ENCODE measurements around the gene ADGRA1.

Gene ADGRA1

DNA sequence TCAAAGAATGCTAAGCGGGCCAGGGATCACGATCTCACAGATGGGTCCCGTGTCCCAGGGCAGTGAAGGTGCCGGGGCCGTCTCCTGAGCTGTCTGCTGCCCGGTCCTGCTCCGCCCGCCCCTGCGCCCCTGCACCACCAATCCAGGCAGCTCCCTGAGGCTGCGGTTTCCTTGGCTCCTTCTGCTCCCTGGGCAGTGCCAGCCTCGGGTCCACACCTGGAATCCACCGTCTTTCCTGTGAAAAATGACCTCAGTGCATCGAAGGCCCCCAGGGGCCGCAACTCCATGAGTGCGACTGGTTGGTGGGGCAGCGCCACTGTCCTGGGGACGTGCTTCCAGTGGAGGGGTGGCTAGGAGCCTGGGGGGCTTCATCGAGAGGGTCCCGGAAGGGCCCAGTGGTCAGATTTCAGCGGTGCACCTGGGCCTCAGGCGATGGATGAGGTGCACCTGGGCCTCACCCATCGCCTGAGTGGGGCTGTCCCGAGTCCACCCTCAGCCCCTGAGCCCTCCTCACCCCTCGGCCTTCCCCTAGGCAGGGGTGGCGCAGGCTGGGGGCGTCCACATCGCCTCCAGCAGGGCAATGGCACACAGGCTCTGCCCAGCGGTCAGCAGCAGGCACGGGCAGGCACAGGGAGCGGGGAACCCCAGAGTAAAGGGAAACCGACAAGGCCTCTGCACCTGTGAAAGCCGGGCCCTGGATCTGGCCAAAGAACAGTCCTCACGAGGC is 27.2 kb downstream of the ADGRA1 start:
- DNase-seq = no peak

DNA sequence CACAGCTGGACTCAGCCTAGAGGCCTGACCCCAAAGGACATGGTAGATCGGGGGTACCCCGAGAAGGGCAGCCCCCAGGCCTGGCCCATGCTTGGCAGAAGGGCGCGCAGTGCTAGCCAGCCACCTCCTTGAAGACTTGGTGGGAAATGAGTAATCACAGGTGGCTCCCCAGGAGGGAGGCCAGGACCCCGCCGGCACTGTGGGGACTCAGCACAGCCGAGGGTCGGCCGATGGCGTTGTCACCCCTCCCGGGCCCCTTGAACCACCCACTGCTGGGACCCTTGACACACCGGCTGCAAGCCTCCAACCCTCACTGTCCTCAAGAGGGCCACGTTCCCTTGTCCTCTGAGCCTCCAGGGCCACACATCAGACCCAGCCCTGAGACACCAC is 27.7 kb downstream of the ADGRA1 start:
- DNase-seq = no peak

DNA sequence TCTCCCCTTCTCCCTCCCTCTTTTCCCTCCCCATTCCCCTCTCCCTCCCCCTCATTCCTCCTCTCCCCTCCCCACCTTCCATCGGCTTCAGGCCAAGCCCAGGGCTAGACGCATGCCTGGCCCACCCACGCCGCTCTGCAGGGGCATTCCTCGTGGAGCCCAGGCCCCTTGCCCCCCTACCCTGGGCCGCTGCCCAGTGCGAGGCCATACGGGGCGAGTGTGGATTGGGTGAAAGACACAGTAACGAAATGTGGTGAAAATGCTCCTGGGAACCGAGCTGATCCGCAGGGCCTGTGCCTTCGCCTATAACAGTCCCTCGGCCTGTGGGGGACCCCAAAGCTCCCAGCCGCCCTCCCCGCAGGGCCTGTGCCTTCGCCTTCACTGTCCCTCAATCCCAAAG is 28.3 kb downstream of the ADGRA1 start:
- DNase-seq = no peak

DNA sequence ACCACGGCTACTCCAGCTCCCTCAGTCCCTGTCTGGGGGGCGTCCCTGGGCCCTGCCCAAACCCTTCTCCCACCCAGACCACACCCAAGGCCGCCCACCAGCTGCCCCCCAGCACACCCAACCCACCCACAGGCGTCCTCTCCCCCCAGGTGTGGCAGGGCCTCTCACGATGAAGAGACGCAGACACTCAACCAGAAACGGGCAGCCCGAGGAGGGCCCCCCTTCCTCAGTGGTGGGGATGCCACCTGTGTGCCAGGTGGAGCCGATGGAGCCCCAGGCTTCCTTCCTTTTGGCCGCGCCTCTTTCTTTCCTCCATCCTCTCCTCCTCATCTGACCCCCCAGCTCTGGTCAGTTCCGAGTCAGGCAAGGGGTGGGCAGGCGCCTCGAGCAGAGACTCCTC is 28.7 kb downstream of the ADGRA1 start:
- DNase-seq = no peak

DNA sequence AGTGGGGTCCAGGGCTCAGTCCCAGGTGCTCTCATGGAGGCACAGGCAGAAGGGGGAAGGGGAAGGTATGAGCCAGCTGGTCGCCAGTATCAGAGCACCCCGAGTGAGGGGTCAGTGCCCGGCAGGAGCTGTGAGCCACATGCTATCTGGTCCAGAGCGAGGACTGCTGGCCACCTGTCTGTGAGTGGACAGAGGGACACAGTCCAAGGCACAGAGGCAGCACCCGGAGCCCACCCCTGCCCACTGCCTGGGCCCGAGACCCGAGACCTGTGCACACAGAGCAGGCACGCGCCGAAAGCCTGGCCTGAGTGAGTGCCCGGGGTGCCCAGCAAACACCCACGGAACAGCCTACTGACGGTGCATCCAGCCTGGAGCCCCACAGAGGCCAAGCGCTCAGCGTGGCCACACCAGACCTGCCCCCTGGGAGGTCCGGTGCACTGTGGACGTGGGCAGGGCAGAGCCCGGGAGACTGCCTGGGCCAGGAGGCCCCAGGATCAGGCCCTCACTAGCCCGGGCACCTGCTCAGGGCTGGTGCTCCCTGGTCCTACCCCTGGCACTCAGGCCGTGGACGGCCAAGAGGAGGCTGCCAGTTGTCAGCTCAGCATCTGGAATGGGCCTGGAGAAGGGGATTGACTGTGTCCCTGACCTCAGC is 29.4 kb downstream of the ADGRA1 start:
- no peak for DNase-seq

DNA sequence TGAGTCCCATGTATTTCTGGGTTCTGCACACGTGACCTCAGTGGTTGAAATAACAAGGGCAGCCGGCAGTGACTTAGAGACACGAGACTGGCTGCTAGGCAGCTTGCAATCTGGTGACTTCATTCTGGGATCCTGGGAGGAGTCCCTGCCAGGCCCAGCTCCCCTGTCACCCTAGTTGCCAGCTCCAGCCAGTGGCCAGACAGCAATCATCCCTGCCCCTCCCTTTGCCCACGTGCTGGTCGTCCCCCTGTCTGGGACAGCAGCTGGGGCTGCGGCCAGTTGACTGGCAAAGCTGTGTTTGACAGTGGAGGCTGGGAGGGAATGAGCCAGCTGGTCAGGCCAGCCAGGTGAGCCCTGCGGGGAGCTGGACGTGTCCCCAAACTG is 30.0 kb downstream of the ADGRA1 start:
- no peak for DNase-seq

DNA sequence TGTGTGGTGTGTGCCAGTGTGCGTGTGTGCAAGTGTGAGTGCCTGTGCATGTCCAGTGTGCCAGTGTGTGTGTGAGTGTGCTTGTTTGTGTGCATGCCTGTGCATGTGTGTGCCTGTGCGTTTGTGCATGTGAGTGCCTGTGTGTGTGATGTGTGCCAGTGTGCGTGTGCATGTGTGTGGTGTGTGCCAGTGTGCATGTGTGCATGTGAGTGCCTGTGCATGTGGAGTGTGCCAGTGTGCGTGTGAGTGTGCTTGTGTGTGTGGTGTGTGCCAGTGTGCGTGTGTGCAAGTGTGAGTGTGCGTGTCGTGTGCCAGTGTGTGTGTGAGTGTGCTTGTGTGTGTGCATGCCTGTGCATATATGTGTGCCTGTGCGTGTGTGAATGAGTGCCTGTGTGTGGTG is 33.8 kb downstream of the ADGRA1 start:
- no peak for DNase-seq

DNA sequence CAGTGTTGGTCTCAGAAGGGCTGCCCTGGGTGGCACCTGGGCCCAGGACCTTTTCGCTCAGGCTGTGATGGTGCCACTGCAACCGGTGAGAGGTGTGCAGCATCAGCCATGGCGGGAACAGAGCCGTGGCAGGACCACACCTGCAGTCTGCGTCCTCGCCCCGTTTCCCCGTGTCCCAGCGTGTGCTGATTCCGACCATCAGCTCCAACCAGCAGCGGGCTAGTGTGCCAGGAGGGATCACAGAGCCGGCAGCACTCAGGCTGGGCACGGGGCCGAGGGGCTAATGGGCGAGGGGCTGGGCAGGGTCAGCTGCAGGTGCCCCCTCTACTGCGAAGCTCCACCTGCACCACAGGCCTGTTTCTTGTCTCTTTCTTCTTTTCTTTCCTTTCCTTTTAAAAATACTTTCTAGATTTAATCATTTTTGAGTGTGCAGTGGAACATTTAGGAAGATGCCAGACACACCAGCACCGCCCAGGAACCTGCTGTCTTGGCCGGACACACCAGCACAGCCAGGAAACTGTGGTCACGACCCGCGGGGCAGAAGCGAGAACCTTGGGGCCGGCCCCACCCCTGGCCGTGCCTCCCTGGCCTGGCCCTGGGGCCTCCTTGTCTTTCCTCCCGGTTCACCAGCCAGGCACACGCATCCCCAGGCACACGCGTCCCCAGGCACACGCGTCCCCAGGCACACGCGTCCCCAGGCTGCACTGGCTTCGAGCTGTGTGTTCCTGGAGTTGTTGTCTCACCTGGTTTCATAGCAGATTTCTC is 34.6 kb downstream of the ADGRA1 start:
- no peak for DNase-seq

DNA sequence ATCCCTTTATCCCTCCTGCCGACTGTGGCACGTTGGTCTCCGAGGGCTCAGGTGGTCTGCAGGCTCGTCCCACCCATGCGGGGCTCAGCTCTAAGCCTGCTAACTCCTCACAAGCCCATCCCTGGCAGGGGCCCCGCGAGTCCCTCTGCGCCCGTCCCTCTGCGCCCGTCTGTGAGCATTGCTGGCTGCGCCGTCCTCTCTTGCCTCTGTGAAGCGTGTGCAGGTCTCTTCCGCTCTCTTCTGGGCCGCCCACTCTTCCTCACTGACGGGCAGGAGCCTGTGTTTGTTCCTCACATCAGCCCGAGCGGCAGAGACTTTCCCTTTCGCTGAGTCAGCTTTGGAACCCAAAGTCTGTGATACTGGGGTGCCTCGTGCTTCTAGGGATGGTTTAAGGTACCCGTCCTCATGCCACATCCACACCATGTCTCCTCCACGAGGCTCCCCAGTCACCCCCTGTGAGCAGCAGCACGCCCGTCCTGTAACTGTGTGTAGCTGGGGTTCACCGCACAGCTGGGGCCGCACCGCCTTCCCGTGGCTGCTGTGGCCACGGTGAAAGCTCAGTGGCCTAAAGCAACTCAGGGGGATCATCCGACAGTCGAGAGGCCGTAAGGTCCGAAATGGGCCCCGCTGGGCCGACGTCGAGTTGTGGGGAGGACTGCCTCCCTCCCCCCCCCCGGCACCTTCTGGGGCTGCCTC is 35.5 kb downstream of the ADGRA1 start:
- no peak for DNase-seq

DNA sequence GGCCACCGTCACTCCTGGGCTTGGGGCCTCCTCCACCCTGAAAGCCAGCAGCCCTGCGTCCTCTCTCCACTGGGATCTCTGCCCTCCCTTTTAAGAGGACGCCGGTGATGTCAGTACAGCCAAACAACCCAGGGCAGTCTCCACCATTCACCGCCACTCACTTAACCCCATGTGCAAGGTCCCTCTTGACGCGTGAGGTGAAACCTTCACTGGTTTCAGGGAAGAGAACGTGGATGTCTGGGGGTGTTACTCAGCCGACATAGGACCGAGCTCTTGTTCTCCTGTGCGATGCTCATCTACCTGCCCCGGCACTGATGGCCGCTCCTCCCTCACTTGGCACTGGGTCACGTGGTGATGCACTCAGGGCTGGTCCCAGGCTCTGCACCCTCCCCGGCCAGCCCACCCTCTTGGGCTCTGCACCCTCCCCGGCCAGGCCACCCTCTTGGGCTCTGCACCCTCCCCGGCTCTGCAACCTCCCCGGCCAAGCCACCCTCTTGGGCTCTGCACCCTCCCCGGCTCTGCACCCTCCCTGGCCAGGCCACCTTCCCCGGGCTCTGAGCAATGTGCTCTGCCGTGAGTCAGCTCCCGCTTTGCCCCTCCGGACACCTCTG is 36.1 kb downstream of the ADGRA1 start:
- no peak for DNase-seq

DNA sequence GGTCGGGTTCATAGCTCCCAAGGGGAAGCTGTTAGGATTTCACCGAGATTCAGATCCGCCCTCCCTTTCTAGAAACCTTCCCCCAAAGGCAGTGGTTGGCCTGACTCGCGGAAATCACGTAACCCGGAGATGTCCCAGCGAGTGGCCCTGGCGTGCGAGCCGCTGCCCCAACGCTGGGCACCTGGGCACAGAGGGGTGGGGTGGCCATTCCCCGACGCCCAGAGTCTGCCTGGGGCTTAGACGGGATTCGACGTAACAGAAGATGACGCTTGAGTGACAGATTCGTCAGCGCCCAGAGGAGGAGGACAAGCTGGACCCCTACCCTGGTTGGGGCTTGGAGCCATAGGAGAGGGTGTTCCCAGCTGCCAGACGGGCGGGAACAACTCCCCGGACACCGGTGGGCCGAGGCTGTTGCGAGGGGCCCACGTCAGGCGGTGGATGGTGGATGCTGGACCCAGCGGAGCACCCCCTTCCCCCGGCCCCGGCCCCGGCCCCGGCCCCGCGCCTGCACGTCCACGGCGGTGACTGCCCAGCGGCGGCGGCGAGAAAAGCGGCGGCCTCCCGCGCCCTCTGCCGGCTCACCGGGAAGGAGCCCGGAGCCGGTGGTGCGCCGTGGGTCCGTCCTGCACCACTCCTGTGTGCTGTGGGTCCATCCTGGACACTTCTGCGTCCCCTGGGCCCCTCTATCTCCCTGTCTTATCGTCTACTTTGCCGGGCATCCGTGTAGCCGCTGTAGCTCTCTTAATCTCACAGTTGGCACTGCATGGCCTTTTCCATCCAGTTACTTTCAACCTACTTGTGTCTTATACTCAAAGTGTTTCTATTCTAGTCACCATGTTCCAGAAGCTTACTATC is 36.9 kb downstream of the ADGRA1 start:
- no peak for DNase-seq

DNA sequence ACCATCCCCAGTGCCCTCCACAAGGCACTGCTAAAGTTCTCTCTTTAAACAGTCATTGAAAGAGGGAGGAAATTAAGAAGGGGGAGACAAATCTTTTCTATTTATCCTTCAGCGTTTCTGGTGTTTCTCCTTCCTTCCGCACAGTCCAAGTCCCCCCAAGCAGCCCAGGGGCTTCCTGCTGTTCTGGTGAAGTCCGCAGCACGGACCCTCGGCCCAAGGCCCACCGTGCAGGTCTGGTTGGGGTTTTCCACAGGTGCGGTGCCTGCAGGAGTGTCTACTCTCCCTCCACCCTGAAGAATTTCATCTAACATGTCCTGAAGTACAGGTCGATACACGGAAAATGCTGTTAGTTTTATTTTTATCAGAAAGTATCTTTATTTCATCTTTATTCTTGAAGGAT is 38.2 kb downstream of the ADGRA1 start:
- DNase-seq = no peak

DNA sequence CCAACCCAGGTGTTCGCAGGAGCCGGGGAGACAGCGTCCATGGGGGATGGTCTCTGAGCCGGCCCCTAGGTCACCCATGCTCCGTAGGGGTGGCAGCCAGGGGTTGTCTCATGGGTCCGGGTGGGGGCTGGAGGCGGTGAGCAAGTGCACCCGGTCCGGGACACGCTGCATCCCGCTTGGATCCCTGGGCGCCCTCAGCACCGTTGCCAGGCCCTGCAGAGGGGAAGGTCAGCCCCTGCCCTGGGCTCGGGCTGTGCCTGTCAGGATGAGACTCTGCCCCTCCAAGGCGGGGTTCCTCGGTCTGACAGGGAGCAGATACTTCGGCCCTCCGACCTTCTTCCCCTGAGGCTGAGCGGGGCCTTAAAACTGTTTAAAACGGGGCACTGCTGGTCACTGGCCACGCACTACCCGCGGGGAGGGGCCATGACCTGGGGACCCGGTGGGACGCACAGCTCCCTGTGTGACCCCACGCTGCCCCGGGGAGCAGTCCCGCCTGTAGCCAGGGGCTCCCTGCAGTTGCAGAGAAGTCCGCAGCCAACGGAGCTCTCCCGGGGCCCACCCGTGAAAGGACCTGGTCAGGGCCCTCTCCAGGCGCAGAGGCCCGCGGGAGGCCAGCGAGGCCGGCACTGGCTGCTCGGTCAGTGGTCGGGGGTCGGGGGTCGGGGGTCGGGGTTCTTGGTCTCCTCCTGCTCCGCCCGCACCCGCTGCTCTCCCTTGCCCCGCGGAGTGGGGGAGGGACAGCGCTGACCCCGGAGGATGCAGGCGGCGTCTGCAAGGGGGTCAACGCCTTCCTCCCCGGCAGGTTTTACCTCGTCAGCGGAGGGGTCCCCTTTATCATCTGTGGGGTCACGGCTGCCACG is 38.9 kb downstream of the ADGRA1 start:
- no peak for DNase-seq

DNA sequence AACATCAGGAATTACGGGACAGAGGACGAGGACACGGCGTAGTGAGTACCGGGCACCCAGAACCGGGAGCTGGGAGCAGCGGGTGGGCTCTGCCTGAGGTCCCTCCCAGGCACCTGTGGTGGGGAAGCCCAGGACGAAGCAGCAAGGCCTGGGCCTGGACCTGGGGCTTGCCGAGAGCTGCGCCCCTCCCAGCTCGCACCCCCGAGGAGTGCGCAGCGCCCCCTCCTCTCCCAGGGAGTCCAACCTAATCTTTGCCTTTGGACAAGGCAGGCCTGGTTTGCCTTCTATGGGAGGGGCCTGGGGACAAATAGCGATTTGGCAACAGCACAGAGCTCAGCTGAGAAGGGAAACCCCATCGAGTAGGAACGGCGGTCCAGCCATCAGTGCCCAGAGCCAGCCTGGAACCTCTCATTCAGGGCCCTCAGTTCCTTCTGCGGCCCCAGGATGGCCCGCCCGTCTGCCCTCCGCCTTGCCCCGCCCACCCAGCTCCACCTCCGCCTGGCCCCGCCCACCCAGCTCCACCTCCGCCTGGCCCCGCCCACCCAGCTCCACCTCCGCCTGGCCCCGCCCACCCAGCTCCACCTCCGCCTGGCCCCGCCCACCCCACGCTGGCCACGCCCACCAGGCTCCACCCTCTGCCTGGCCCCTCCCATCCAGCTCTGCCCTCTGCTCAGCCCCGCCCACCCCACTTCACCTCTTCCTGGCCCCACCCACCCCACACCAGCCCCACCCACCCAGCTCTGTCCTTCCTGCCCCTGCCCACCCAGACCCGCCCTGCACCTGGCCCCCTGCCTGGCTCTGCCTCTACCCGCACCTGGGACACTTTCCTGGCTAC is 39.8 kb downstream of the ADGRA1 start:
- no peak for DNase-seq

DNA sequence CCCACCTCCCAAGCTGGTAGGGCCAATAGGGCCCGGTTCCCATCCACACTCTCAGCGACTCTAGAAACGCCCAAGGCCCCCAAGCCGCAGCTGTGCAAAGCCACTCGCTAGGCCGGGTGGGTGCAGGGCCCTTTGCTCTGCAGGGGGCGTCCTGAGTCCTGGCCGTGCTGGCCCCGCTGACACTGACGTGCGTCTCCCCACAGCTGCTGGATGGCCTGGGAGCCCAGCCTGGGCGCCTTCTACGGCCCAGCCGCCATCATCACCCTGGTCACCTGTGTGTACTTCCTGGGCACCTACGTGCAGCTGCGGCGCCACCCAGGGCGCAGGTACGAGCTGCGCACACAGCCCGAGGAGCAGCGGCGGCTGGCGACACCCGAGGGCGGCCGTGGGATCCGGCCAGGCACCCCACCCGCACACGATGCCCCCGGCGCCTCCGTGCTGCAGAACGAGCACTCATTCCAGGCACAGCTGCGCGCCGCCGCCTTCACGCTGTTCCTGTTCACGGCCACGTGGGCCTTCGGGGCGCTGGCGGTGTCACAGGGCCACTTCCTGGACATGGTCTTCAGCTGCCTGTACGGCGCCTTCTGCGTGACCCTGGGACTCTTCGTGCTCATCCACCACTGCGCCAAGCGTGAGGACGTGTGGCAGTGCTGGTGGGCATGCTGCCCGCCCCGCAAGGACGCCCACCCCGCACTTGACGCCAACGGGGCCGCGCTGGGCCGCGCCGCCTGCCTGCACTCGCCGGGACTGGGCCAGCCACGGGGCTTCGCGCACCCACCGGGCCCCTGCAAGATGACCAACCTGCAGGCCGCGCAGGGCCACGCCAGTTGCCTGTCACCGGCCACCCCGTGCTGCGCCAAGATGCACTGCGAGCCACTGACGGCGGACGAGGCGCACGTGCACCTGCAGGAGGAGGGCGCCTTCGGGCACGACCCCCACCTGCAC is 40.7 kb downstream of the ADGRA1 start:
- DNase-seq = no peak

DNA sequence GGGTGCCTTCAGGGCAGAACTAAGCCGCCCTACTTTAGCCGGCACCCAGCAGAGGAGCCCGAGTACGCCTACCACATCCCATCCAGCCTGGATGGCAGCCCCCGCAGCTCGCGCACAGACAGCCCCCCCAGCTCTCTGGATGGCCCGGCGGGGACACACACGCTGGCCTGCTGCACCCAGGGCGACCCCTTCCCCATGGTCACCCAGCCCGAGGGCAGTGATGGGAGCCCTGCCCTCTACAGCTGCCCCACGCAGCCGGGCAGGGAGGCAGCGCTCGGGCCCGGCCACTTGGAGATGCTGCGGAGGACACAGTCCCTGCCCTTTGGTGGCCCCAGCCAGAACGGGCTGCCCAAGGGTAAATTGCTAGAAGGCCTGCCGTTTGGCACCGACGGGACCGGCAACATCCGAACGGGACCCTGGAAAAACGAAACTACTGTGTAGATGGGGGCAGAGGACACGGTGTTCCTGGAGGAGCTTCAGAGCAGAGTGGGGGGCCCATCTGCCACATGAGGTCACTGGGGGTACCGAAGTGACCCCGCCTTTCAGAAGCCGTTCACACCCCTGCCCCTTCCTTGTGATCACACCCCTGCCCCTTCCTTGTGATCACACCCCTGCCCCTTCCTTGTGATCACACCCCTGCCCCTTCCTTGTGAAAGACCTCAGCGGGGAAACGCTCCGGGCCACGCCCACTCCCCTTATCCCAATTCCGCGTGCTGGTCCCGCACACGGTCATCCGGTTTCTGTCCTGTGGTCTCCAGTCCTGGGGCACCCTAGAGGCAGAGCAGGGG is 41.5 kb downstream of the ADGRA1 start:
- no peak for DNase-seq

DNA sequence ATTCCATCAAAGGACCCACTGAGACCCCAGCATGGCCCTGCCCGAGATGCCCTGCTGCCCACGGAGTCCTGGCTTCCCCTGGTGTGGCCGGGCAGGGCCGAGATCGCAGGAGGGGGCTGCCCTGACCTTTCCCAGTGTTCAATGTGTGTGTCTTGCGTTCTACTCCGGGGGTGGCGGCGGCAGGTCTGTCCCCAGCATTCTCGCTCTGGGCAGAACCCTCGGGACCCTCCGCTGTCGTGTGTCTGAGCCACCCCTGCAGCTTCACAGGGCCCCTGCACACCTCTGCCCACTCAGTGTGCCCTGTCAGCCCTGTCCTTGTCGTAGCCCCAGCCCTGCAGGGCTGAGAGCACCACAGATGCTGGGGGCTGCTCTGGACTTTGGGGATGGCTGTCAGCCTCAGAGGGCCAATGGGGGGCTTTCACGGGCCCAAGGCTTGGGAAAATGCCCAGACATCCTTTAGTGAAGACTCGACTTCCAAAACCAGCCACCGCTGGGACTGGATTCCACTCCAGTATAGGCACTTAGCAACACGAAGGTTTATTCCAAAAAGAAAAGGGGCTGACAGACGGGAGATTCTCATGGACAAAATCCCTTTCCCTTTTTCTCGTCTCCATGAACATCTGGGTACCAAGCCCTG is 42.3 kb downstream of the ADGRA1 start:
- DNase-seq = no peak

DNA sequence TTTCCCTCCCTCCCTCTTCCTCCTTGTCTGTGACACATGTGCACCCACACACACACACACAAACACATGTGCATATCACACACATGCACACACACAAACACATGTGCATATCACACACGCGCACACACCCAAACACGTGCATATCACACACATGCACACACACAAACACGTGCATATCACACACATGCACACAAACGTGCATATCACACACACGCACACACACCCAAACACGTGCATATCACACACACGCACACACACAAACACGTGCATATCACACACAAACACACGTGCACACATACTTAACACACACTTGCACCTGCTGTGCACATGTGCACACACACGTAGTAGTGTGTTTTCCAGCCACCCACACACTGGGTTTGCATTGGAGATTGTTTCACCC is 42.9 kb downstream of the ADGRA1 start:
- no peak for DNase-seq

Data from NCI-H2081 (cell line).